Upper lobe of left lung (tissue), 6 donors: Measurements from ENCODE around the gene FAM131B. TPM values are rescaled to one million over a fixed set of nuclear protein-coding genes. Genes with fewer than 3 reads are reported as not detected.

Experiments
- ATAC-seq, 2 donors: fragments of 200-7000 bp; cut with Tn5 transposase; one replicate each; pipeline ENCODE4 v1.9.1; 2022; ENCODE audit warnings: mild to moderate bottlenecking in 2 of 2, moderate library complexity in 2 of 2; ENCODE audit not compliant: low FRiP score in 2 of 2
- DNase-seq, 2 donors: peaks; one replicate each; pipeline ENCODE4 v3.0.0-alpha.2; 2019 to 2020
- H3K27ac ChIP-seq, 4 donors: fragments of 200-600 bp; sonication (generic); one replicate each; pipeline ENCODE4 v1.5.1; 2016 to 2019
- H3K27me3 ChIP-seq, 4 donors: fragments of 200-600 bp; sonication (generic); one replicate each; pipeline ENCODE4 v1.5.1; 2017 to 2019
- H3K36me3 ChIP-seq, 4 donors: fragments of 200-600 bp; sonication (generic); one replicate each; pipeline ENCODE4 v1.5.1; 2016 to 2019
- H3K4me1 ChIP-seq, 4 donors: fragments of 200-600 bp; sonication (generic); one replicate each; pipeline ENCODE4 v1.5.1; 2018 to 2019
- H3K4me3 ChIP-seq, 4 donors: fragments of 200-600 bp; sonication (generic); one replicate each; pipeline ENCODE4 v1.5.1; 2017 to 2019; ENCODE audit warnings: mild to moderate bottlenecking in 2 of 4, moderate library complexity in 1 of 4
- H3K9me3 ChIP-seq, 4 donors: fragments of 200-600 bp; sonication (generic); one replicate each; pipeline ENCODE4 v1.5.1; 2018 to 2019
- EP300 ChIP-seq, 4 donors: sonication (generic); formaldehyde crosslinking; IDR thresholded peaks; one replicate each; pipeline ENCODE4 v1.5.1; 2017; ENCODE audit warnings: antibody characterized with exemption in 4 of 4, control low read depth in 2 of 4
- POLR2A ChIP-seq, 4 donors: fragments of 450-650 bp; IDR thresholded peaks; one replicate each; pipeline ENCODE4 v1.5.1; 2016 to 2017; ENCODE audit warnings: antibody characterized with exemption in 4 of 4, mild to moderate bottlenecking in 2 of 4
- POLR2AphosphoS5 ChIP-seq, 2 donors: sonication (generic); formaldehyde crosslinking; IDR thresholded peaks; one replicate each; pipeline ENCODE4 v1.5.1; 2017; ENCODE audit warnings: antibody characterized with exemption in 2 of 2
- WGBS, 2 donors: methylation state at CpG; one replicate each; pipeline ENCODE4 v1.1.5; 2017 to 2018; 5-methylcytosine and 5-hydroxymethylcytosine counted together
- total RNA-seq, 6 donors: library from RNA; depleted of rRNA in 4 of 6; stranded (reverse); fragments of >200 nt in 4 of 6; gene quantifications; one replicate each; pipeline versions ENCODE4 v1.1.0 to v1.2.1, GENCODE V29; 2016 to 2021
- TF ChIP-seq, protein P1 (sequence below), 6 experiments: fragments of 450-650 bp in 4 of 6; fragments of 200-600 bp in 2 of 6; sonication (generic) in 2 of 6; IDR thresholded peaks; one replicate each; pipeline ENCODE4 v1.5.1; 2016 to 2019; ENCODE audit warnings: antibody characterized with exemption in 6 of 6
- donor health status: DM: no; HTN: no; CAD: no; lungs with moderate emphysema.
- donor health status: DM: no; HTN: yes; CAD: no; lungs with severe emphysema.

Gene FAM131B
- total RNA-seq, 6 donors from 2014 or later, result 0.59 to 5.7 (median 0.67) TPM; not detected in 1

DNA sequence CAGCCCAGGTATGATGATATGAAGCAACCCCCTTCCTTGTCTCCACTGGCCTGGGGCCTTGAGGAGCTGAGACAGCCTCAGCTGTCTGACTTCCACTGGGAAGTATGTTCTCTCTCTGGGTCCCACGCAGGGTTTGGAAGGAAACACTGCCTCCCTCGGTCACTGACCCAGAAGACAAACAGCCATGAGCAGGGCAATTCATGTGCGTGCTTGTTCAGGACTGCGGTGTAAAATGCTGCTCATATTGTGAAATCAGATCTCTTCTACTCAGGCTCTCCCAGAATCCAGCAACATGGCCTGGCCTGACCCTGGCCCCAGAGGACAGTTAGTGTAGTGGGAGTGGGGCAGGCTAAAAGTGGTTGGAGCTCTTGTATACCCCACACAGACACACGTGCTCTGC lies 43.9 kb downstream of the FAM131B start:
- DNase-seq, result no peak
- TF ChIP-seq, protein P1, sequence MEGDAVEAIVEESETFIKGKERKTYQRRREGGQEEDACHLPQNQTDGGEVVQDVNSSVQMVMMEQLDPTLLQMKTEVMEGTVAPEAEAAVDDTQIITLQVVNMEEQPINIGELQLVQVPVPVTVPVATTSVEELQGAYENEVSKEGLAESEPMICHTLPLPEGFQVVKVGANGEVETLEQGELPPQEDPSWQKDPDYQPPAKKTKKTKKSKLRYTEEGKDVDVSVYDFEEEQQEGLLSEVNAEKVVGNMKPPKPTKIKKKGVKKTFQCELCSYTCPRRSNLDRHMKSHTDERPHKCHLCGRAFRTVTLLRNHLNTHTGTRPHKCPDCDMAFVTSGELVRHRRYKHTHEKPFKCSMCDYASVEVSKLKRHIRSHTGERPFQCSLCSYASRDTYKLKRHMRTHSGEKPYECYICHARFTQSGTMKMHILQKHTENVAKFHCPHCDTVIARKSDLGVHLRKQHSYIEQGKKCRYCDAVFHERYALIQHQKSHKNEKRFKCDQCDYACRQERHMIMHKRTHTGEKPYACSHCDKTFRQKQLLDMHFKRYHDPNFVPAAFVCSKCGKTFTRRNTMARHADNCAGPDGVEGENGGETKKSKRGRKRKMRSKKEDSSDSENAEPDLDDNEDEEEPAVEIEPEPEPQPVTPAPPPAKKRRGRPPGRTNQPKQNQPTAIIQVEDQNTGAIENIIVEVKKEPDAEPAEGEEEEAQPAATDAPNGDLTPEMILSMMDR (IDR thresholded peaks at IDR 0.05), result no peak
- TF ChIP-seq EP300 (IDR thresholded peaks at IDR 0.05), result no peak
- no peak for TF ChIP-seq POLR2A (IDR thresholded peaks at IDR 0.05)
- no peak for TF ChIP-seq POLR2AphosphoS5 (IDR thresholded peaks at IDR 0.05)
- Histone ChIP-seq H3K9me3 (no peaks in the 10 kb centered on the region), H3K4me3 (no peak overlapping the region), H3K4me1 (peaks cover 0 to 6% (median 0%) of the 10 kb centered on the region in 4 donors), H3K36me3 (no peaks in the 10 kb centered on the region), H3K27me3 (no peaks in the 10 kb centered on the region), H3K27ac (no peak overlapping the region)
- peak in 1 of 2 donors; percentile 32 for ATAC-seq
- WGBS, 2 donors, result 50 to 77% methylated on average over 5 of the region's 5 CpGs

DNA sequence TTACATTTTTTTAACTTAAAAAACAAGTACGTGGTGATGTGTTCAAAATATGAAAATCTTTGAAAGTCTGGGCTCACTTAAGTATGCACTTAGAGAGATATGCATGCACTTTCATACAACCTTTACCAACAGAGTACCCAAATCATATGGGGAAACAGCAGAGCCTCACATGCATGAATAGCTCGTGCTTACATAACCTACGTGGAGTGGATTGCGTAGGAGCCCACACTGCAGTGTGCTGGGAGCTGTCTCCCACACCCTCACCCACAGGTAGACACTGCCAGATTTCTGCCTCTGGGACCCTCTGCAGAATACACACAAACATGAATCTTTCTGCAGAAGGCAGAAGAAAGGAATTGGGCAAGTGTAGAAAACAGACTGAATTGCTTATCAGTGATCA lies 46.0 kb downstream of the FAM131B start:
- H3K27me3 ChIP-seq, result no peaks in the 10 kb centered on the region
- no peaks in the 10 kb centered on the region for H3K4me1 ChIP-seq
- no peak overlapping the region for H3K4me3 ChIP-seq
- ATAC-seq (peak in 1 of 2 donors; percentile 17), DNase-seq (no peak)
- WGBS, 2 donors, result 55 to 69% methylated on average over 4 of the region's 4 CpGs
- H3K9me3 ChIP-seq, result no peaks in the 10 kb centered on the region
- H3K27ac ChIP-seq, result no peak overlapping the region
- TF ChIP-seq POLR2A (IDR thresholded peaks at IDR 0.05), result no peak
- TF ChIP-seq EP300 (IDR thresholded peaks at IDR 0.05), result no peak
- TF ChIP-seq POLR2AphosphoS5 (IDR thresholded peaks at IDR 0.05), result no peak
- TF ChIP-seq, protein P1 (IDR thresholded peaks at IDR 0.05), result no peak
- H3K36me3 ChIP-seq, result no peaks in the 10 kb centered on the region

DNA sequence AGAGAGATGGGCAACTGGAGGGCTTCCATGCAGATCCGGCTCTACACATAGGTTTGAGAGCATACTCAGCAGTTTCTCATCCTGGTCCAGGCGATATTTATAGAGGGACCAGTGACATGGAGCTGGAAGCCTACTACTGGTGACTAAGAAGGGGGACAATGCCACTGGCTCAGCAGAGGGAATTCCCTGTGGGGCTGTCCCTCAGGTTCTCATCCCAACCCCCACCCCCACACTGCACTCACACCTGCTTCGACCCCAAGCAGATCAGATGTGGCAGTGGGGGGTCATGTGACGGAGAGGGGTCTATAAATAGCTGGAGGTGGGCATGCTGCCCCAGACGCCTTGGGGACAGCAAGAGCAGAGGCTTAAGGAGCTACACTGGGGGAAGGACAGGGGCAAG lies 46.7 kb downstream of the FAM131B start, which contains the start of gene CLCN1:
CLCN1 (plus strand) TSS at position 336 of the 400 bp plus-strand sequence. CDS start 102 bp downstream, outside the sequence.
- no peak within 1 kb of the TSS for H3K4me3 ChIP-seq
- no peaks in the 10 kb centered on the region for H3K27me3 ChIP-seq
- ATAC-seq, result no peak
- no peak for TF ChIP-seq POLR2AphosphoS5 (IDR thresholded peaks at IDR 0.05)
- TF ChIP-seq, protein P1 (IDR thresholded peaks at IDR 0.05), result no peak
- no peak for TF ChIP-seq EP300 (IDR thresholded peaks at IDR 0.05)
- TF ChIP-seq POLR2A (IDR thresholded peaks at IDR 0.05), result no peak
- DNase-seq, result no peak
- H3K27ac ChIP-seq, result no peak within 1 kb of the TSS
- no peaks in the 10 kb centered on the region for H3K4me1 ChIP-seq
- WGBS, 2 donors, result 89 to 95% methylated on average over 4 to 5 of the region's 5 CpGs
- H3K9me3 ChIP-seq, result no peaks in the 10 kb centered on the region
- no peaks in the 10 kb centered on the region for H3K36me3 ChIP-seq

DNA sequence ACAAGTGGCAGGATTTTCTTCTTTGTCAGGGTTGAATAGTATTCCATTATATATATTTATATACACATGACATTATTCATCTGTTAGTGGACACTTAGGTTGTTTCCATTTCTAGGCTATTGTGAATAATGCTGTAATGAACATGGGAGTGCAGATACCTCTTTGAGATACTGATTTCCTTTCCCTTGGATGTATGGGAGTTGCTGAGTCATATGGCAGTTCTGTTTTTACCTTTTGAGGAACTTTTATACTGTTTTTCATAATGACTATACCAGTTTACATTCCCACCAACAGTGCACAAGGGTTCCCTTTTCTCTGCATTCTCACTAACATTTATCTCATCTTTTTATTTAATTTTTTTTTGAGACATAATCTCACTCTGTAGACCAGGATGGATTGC lies 48.4 kb downstream of the FAM131B start:
- no peak for ATAC-seq
- Histone ChIP-seq H3K27ac (no peak overlapping the region), H3K4me3 (no peak overlapping the region), H3K27me3 (no peaks in the 10 kb centered on the region), H3K36me3 (peaks cover 0 to 7% (median 0%) of the 10 kb centered on the region in 4 donors), H3K4me1 (no peaks in the 10 kb centered on the region), H3K9me3 (no peaks in the 10 kb centered on the region)
- TF ChIP-seq, protein P1 (IDR thresholded peaks at IDR 0.05), result no peak
- no peak for TF ChIP-seq EP300 (IDR thresholded peaks at IDR 0.05)
- no peak for TF ChIP-seq POLR2AphosphoS5 (IDR thresholded peaks at IDR 0.05)
- no peak for TF ChIP-seq POLR2A (IDR thresholded peaks at IDR 0.05)
- no peak for DNase-seq

DNA sequence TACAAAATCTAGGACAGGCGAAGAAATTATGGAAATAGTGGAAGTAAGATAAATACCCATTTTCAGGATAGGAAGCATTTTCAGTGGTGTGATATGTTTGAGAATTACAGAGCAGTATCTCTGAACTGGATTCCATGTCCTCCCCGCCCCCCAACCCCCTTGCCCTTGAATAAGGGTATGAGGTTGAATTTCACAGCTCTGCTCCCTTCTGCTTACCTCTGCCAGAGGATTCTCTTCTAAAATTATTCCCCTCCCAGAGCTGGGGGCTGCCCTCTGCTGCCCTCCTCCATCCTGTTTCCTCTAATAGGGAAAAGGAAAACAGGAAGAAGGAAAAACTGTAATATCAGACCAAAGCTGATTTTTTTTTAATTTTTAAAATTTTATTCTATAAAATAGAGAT lies 53.9 kb downstream of the FAM131B start:
- WGBS, 2 donors, result 95 to 98% methylated on average over 2 of the region's 2 CpGs
- Histone ChIP-seq H3K4me1 (peaks cover 0 to 6% (median 0%) of the 10 kb centered on the region in 4 donors), H3K27me3 (no peaks in the 10 kb centered on the region), H3K27ac (no peak overlapping the region), H3K9me3 (no peaks in the 10 kb centered on the region), H3K36me3 (peaks cover 10 to 48% (median 33%) of the 10 kb centered on the region in 4 donors), H3K4me3 (no peak overlapping the region)
- TF ChIP-seq EP300 (IDR thresholded peaks at IDR 0.05) (no peak), POLR2A (IDR thresholded peaks at IDR 0.05) (no peak), POLR2AphosphoS5 (IDR thresholded peaks at IDR 0.05) (no peak)
- TF ChIP-seq, protein P1 (IDR thresholded peaks at IDR 0.05), result no peak
- no peak for ATAC-seq
- no peak for DNase-seq
